Measurements from ENCODE around the gene TTN. TPM values are rescaled to one million over a fixed set of nuclear protein-coding genes. Genes with fewer than 3 reads are reported as not detected.
"Not testable (repeated sequence)": the region's sequence is repeated elsewhere in the genome, so short reads cannot be mapped to it uniquely, and the experiment has no call there.

Gene TTN
- polyA plus RNA-seq, 4 donors: 0.96 to 1.2 (median 1.1) TPM

DNA sequence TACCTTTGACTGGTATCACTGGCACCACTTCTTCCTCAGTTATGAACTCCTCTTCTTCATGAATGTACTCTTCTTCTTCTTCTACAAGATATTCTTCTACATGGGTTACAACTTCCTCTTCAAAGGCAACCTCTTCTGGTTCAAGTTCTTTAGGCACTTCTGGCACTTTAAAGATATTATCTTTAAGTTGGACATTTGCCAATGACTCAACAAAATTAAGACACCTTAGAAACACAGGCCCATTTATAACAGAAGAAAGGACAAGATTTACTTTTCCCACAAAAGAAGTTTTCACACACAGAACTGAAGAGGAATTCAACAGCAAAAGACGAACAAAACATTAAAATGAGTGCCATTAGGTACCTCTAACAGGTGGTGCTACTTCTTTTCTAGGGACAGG is 127.3 kb downstream of the TTN start:
- no peak for DNase-seq (ENCODE audit: low read depth in 4 of 4, low spot score in 3 of 4)

DNA sequence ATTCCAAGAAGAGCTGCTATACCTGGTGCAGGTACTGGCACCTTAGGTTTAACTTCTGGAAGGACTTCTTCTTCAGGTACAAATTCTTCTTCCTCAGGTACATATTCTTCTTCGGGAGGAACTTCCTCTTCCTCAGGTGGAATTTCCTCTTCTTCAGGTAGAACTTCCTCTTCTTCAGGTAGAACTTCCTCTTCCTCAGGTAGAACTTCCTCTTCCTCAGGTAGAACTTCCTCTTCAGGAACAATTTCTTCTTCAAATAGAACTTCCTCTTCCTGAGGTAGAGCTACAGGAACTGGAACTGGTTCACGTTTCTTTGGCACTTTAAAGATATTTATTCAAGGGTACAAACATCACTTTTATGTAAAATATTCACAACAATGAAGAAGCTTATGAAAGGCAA is 129.6 kb downstream of the TTN start:
- DNase-seq (ENCODE audit: low read depth in 4 of 4, low spot score in 3 of 4): no peak

DNA sequence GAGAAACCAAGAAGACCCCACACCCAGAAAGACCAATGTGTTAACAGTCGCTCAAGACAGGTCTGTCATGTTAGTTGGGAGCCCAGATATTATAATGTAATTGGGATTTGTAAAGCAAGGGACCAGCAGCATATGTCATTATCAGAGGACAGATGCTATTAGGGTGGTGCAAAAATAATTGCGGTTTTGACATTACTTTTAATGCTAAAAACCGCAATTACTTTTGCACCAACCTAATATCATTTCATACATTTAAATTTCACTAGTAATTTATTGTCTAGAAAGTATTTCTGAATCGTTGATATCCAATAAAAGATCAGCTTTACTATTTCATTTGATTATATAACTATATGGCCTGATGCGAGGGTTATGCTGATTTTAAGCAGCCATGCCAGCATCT is 131.2 kb downstream of the TTN start:
- no peak for DNase-seq (ENCODE audit: low read depth in 4 of 4, low spot score in 3 of 4)

DNA sequence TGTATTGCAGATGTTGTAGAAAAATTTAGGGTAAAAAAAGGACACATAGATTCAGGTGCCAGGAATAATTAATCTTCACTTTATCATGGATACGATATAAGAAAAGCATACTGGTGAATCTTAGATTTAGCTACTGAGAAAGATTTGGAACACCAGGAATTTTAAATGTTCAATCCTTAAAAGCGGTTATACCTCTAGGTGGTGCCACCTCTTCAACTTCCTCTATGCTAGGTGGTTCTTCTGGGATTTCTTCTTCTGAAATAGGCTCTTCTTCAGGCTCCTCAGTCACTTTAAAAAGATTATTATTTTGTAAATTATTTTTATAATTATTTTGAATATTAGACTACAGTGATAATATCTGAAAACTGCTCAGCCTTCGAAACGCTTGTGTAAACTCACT is 133.1 kb downstream of the TTN start:
- no peak for DNase-seq (ENCODE audit: low read depth in 4 of 4, low spot score in 3 of 4)

DNA sequence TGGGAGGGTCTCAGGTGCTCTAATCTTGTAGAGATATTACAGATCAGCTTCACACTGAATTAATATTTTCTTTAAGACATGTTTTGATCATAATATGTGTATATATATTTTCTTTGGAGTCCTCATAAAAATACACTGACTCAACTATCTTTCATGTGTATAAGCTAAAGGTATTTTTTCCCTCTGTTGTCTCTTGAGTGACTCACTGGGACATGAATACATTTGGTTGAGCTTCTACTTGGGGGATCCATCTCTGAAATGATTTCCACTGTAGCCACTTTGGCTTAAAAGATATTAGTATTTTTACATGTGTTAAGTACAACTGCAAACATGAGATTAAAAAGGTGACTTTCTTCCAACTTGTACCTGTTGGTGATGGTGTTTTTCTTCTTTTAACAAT is 140.8 kb downstream of the TTN start:
- no peak for DNase-seq (ENCODE audit: low read depth in 4 of 4, low spot score in 3 of 4)

DNA sequence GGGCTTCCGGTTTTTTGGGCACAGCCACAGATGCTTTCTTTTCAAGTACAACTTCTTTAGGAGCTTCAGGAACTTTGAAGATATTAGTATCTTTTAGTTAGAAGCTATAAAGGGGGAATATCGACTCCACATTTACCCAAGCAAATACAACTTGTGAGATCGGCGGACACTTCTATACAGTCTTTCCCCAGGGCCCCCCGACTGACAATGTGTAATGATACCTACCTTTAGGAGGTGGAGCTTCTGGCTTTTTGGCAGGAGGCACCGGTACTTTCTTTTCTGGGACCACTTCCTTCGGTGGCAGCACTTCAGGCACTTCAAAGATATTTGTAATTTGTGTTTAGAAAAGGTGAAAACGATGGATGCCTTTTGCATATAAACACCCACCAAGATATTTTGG is 148.7 kb downstream of the TTN start:
- not testable (repeated sequence) for DNase-seq (ENCODE audit: low read depth in 4 of 4, low spot score in 3 of 4)

DNA sequence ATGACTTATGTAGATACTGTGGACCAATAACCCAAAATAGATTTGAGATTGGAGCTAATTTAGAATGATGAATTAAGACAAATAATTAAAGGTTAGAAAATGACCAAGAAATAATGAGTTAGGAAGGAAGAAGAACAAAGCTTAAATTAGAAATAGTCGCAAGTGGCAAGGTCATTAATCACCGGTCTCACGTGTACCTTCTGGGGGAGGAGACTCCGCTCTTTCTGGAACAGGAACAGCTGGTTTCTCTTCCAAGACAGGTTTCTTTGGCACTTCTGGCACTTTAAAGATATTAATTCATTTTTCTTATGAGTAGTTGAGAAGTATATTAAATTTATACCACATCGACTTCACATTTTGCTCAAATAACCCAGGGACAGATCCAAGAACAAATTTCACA is 156.7 kb downstream of the TTN start:
- no peak for DNase-seq (ENCODE audit: low read depth in 4 of 4, low spot score in 3 of 4)

DNA sequence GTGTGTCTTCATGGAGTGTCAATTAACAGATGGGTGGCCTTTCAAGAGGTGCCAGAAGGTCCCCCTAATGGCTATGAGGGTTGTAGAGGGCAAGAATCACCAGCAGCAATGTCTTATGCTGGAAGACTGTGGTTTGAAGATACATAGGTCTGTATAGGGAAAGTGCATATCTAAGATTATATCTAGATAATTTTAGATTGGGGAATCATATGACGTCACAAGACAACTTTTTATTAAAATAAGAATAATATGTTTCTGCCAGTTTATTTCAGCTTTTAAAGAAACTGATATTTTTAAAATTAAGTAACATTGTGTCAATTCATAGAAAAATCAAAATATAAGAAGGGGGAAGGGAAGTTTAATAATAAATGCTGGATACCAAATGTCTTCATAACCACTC is 162.3 kb downstream of the TTN start:
- DNase-seq (ENCODE audit: low read depth in 4 of 4, low spot score in 3 of 4): no peak

DNA sequence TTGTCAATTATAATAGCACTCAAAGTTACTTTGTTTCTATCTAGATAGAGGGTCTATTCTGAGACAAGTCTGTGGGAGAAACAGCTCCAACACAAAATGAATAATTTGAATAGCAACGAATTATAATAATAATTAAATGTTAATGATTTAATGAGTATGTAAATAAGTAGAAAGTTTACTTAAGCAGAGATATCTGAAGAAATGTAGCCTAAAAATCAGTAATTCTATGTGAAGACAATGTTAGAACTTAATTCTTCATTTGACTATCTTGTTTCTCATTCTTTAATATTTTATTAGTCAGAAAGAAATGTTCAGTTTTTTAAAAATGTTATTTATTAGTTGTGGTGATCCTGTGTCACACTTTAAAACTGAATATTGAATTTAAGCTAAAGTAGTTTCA is 165.7 kb downstream of the TTN start:
- no peak for DNase-seq (ENCODE audit: low read depth in 4 of 4, low spot score in 3 of 4)

DNA sequence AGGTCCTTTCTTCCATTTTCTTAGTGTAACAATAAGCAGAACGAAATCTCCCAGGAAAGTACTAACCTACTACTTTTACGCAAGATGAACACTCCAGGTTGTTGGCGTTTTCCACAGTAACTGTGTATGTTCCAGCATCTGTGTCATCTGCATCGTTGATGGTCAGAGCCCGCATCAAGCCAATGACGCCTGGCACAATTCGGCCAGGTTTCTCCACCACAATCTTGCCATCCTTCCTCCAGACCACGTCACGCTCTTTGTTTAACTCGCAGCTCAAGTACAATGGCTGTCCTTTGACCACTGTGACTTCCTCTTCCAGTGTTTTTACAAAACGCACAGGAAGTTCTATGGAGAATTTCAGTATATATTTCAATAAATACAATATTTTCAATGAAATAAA is 171.3 kb downstream of the TTN start:
- no peak for DNase-seq (ENCODE audit: low read depth in 4 of 4, low spot score in 3 of 4)

DNA sequence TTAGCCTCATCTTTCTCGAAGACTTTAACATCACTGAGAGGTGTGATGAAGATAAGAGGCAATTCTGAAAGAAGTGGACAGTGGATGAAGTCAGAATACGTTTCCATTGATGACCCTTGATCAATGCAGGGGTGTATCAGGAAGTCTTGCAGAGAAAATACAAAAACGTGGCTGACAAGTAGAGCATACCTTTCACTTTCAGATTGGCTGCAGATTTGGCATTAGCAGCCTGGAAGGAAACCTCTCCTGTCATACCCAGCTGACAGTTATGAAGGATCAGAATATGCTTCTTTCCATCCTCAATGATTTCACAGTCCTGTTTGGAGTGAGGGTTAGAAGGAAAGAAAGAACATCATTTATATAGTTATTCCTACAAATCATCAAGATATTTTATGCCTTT is 174.5 kb downstream of the TTN start:
- no peak for DNase-seq (ENCODE audit: low read depth in 4 of 4, low spot score in 3 of 4)

DNA sequence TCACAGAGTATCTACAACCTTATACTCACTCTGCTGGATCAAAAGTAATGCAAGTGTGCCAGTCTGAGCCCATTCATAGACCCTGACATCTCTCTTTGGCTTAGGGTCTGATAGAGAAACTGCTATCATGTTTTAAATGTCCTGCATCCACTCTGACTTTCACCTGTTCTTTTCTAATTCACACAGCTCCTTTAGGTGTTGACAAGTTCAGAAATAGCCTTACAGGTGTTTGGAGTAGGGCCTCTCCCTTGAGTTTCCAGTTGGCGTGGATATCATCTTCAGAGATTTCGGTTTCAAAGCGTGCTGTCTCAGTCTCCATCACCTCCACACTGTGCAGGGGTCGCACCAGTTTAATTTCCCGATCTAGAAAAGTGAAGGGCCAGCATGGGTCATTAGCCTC is 176.6 kb downstream of the TTN start:
- DNase-seq (ENCODE audit: low read depth in 4 of 4, low spot score in 3 of 4): no peak

DNA sequence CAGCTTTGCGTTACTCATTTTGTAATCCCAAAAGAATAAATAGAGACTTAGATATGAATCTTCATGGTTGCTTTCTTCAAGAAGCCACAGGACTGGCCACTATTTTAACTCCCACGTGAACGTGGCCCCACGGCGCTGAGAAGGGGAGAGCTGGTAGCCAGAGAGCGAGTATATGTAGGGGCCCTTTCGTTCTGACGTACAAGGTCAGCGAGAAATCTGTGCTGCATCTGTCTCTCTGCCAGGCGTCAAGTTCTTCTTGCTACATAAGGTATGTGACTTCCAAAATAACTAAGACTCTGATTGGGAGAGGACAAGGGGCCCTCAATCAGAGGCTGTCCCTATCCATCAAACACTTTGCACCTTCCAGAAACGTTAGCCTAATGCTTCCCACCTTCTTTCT is 177.8 kb downstream of the TTN start:
- no peak for DNase-seq (ENCODE audit: low read depth in 4 of 4, low spot score in 3 of 4)

DNA sequence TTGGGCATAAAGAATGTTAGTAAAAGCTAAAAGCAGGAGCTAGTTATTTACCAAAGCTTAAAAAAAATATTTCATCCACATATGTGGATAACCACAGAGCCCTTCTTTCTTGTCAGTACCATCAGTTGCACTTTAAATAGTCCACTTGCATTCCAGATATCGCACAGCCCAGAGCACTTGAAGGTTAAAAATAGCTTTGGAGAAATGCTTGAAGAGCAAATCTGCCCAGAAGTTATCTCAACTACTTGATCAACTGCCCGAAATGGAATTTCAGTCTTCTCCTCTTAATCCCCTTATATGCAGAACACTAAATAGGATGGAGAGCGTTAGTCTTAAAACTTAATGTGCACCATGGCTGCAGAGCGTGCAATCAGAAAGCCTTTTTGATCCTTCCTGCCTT is 178.6 kb downstream of the TTN start:
- DNase-seq (ENCODE audit: low read depth in 4 of 4, low spot score in 3 of 4): no peak

DNA sequence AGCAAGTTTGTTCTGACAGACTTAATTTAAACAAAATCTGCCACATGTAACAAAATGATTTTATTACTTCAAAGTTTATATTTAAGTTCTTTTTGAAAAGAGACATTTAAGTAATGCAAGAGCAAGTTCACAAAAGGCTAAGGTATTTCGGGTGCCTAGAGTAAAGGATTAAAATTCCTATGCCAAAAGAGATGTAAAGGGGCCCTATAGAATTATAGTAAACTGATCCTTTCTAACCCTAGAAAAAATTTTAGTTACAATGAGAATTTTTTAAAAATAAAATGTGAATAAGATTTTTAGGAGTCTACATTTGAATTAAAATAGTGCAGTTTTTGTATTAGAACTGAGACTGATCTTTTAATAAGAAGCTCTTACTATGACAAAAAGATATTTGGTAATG is 179.8 kb downstream of the TTN start:
- no peak for DNase-seq (ENCODE audit: low read depth in 4 of 4, low spot score in 3 of 4)

DNA sequence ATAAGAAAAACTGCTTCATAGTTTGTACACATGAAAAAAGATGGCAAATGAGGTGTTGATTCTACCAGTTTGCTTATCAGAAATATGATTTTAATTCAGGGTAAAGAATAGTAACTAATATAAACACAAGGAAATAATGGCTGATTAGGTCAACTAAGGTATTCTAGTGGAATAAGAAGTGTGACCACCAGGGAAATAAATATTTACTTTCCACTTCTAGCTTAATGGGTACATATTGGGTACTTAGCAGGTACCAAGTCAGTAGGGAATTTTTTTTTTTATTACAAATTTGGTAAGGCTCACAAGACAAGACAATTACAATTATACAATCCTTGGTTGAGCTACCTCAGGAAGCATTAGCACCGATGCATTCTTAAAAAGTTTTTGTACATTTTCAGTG is 191.3 kb downstream of the TTN start:
- DNase-seq (ENCODE audit: low read depth in 4 of 4, low spot score in 3 of 4): no peak

DNA sequence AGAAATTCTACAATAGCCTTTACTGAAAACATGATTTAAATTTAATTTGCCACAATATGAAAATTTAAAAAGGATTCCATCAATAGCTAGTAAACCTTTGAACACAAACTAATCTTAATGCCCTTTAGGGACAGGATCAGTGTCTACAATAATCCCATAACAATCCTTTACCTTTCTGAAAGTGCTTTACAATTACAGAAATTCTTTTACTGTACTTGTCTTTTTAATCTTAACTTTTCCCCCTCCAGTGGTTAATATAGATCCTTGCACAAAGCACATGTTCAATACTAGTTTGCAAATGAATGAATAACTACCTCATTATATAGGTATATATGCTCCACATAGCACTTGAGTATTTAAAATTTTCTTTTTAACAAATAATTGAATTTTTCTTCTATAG is 204.3 kb downstream of the TTN start:
- no peak for DNase-seq (ENCODE audit: low read depth in 4 of 4, low spot score in 3 of 4)

DNA sequence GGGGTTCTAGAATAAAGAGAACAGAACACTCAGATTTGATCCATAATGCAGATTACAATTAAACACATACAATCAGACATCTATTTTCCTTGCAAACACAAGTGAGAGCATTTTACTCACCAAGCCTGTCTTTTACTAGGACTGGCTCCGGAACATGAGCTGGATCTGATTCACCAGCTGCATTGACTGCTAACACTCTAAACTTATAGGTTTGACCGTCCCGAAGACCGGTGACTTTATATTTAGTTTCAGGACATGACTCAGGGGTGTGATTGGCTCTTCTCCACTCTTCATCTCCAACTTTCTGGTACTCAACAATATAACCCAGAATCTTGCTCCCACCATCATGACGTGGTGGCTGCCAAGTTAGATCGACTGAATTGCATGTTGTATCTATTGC is 214.6 kb downstream of the TTN start:
- no peak for DNase-seq (ENCODE audit: low read depth in 4 of 4, low spot score in 3 of 4)

DNA sequence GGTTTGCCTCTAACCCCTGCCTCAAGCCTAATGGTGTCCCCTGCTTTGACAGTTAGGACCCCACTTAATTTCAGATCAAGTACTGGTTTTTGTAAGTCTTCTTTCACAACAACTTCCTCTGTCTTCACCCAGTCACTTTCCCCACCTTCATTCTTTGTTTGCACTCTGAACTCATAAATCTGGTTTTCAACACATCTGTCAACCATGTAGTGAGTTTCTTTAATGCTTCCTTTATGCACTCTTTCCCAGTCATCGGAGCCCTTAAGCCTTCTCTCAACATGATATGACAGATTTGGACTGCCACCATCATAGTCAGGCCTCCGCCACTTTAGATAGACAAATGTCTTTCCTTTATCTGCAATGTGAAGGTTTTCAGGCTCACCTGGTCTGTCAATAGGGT is 217.9 kb downstream of the TTN start:
- DNase-seq (ENCODE audit: low read depth in 4 of 4, low spot score in 3 of 4): no peak

DNA sequence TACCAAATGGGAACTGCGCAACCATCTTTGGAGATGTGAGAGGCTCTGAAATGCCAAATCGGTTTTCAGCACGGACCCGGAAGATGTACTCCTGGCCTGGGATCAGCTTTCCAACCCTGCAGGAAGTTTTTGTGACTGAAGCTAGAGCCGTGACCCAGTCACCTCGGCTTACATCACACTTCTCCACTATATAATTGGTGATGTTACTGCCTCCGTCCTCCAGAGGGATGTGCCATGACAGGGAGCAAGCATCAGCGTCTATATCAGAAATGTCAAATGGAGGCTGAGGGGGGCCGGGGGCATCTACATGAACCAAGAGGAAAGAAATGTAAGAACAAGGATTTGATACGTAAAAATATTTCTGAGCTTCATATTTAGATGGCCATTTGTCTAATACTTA is 222.6 kb downstream of the TTN start:
- no peak for DNase-seq (ENCODE audit: low read depth in 4 of 4, low spot score in 3 of 4)

DNA sequence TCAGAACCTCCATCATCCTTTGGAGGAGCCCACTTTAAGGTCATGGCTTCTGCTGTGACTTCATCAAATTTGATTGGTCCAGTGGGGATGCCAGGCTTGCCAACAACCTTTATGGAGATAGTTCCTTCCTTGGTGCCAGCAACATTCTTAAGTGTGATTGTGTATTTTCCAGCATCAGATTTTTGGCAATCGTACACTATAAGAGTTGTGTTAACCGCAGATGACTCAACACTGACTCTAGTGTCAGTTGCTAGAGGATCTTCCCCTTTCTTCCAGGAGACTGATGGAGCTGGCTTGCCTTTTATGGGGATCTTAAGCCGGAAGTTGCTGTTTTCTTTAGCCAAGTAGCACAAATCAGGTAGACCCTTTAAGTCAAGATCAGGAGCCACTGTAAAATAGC is 228.2 kb downstream of the TTN start:
- no peak for DNase-seq (ENCODE audit: low read depth in 4 of 4, low spot score in 3 of 4)

DNA sequence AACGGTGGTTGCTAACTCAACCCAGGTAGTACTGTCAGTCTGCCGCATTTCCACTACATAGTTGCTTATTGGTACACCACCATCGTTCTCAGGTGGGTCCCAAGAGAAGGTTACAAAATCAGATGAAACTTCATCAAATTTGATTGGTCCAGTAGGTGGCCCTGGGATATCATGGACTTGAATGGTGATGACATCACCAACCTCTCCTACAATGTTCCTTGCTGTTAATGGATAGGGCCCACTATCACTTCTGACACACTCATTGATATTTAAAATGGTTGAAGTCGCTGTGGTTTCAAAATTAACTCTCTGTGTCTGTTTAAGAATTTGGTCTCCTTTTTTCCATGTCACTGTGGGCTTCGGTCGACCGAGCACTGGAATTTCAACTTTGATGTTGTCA is 232.4 kb downstream of the TTN start:
- no peak for DNase-seq (ENCODE audit: low read depth in 4 of 4, low spot score in 3 of 4)

DNA sequence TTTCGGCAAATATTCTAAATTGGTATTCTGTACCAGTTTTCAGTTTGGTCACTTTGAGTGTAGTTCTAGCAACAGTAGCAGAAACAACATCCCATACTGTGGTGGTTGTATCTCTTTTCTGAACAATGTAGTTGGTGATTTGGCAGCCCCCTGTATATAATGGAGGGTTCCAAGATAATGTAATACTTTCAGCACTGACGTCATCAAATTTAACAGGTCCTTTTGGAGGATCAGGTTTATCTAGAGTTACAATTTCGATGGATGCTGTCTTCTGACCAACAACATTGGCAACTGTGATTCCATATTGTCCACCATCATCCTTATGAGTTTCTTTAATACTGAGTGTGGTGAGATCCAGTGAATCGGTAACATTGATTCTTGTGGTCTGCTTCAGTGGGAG is 239.0 kb downstream of the TTN start:
- DNase-seq (ENCODE audit: low read depth in 4 of 4, low spot score in 3 of 4): no peak

DNA sequence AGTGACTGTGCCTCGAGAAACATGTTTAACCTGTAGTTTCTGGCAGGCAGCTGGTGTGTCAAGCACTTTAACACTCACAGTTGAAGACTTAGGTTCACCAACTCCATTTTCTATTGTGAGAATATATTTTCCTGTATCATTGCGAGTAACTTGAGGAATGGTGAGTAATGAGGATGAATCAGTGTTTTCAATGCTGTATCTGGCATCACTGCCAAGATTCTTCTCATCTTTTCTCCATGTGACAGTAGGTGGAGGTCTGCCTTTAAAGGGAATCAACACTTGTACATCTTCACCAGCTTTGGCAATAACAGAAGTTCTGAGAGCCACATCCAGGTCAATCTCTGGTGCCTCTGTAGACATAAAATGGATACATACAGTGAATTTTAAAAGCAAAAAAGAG is 254.2 kb downstream of the TTN start:
- DNase-seq (ENCODE audit: low read depth in 4 of 4, low spot score in 3 of 4): no peak

Measured in left renal pelvis (tissue), 4 donors.